ENCODE measurements around the gene RSPH10B.
"Not testable (repeated sequence)": the region's sequence is repeated elsewhere in the genome, so short reads cannot be mapped to it uniquely, and the experiment has no call there.

GRCh38 chr7:5987061-5987460, 16.6 kb upstream of the RSPH10B start:
- not testable (repeated sequence) for TF ChIP-seq CTCF, EZH2phosphoT487, EZH2 (IDR thresholded peaks at IDR 0.05)

Data from neural progenitor cell (in vitro differentiated cells).